VCaP (cell line): ENCODE results near the gene CHD9.
A peak's percentile ranks its signal among the peaks of the same experiment; 100 is the strongest.
"Not testable (repeated sequence)": the region's sequence is repeated elsewhere in the genome, so short reads cannot be mapped to it uniquely, and the experiment has no call there.

Experiments used
- H3K27ac ChIP-seq: fragments of 450-650 bp; 2 replicates; pipeline ENCODE4 v1.5.1; 2017
- TF ChIP-seq, protein P1 (sequence below): fragments of 450-650 bp; conservative IDR thresholded peaks from 2 replicates; pipeline ENCODE4 v1.5.1; 2017; ENCODE audit warnings: mild to moderate bottlenecking, moderate library complexity

The CHD9 gene

GRCh38 chr16:53029971-53030370 lies 24.8 kb upstream of the CHD9 start:
- no peak overlapping the region for H3K27ac ChIP-seq
- TF ChIP-seq, protein P1, sequence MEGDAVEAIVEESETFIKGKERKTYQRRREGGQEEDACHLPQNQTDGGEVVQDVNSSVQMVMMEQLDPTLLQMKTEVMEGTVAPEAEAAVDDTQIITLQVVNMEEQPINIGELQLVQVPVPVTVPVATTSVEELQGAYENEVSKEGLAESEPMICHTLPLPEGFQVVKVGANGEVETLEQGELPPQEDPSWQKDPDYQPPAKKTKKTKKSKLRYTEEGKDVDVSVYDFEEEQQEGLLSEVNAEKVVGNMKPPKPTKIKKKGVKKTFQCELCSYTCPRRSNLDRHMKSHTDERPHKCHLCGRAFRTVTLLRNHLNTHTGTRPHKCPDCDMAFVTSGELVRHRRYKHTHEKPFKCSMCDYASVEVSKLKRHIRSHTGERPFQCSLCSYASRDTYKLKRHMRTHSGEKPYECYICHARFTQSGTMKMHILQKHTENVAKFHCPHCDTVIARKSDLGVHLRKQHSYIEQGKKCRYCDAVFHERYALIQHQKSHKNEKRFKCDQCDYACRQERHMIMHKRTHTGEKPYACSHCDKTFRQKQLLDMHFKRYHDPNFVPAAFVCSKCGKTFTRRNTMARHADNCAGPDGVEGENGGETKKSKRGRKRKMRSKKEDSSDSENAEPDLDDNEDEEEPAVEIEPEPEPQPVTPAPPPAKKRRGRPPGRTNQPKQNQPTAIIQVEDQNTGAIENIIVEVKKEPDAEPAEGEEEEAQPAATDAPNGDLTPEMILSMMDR: no peak

DNA sequence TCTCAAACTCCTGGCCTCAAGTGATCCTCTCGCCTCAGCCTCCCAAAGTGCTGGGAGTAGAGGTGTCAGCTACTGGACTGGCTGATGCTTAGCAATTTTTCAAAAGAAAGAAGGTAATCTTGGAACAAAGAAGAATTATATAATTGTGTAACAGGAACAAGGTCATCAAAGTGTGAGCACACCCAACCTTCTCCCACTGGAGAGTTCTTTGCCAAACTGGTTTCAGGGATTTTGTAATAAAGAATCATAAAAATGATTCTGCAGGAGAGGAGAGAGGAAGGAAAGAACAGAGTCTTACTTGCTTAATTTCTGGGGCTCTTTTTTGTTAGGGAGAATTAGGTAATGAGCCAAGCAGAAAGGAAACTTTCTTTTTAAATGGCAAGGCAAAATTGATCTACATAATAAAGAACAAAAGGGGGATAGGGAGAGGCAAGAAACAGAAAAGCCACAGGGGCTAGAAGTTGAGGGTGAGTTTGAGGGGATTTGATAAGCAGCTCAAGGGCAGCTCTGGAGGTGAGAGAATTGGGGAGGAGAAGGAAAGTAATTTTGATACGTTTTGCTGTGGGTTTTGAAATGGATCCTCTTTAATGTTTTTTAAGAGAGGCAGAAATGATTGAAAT lies 23.4 kb upstream of the CHD9 start:
- no peak overlapping the region for H3K27ac ChIP-seq
- TF ChIP-seq, protein P1: no peak

DNA sequence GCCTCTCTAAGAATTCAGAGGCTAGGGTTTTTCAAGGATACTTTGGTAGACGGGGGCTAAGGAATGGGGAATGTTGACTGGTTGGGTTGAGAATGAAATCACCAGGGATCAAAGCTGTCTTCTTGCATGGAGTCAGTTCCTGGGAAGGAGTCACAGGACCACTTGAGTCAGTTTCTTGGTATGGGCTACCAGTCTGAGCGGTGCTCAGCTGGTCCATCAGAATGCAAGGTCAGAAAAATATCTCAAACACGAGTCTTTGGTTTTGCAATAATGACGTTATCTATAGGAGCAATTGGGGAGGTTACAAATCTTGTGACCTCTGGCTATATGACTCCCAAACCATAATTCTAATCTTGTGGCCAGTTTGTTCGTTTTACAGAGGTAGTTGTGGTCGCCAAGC lies 20.5 kb upstream of the CHD9 start:
- H3K27ac ChIP-seq: no peak overlapping the region
- TF ChIP-seq, protein P1: no peak

DNA sequence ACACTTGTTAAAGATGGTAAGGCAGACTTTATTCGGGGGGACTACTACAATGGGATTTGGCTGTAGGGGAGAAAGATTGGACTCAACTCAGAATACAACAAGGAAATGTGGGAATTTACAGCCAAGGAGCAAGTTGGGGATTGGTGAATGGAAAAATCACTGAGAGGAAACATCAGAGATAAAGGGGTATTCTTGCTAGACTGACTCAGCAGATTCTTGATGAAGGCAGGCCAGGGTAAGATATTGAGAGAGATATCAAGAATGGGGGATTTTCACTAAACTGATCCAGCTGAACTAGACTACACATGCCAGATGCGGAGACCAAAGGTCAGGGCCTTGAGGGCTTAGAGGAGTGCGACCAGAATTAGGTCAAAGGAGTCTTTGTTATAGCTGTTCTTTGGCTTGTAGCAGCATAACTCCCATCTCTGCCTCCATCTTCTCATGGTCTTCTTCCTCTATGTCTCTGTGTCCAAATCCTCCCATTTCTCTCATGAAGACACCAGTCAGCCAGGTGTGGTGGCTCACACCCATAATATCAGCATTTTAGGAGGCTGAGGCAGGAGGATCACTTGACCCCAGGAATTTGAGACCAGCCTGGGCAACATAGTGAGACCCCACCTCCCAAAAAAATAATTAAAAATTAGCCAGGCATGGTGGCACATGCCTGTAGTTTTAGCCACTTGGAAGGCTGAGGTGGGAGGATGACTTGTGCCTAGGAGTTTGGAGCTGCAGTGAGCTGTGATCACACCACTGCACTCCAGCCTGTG lies 19.4 kb upstream of the CHD9 start:
- no peak overlapping the region for H3K27ac ChIP-seq
- TF ChIP-seq, protein P1: no peak

GRCh38 chr16:53036066-53036465 lies 18.7 kb upstream of the CHD9 start:
- TF ChIP-seq, protein P1: no peak
- H3K27ac ChIP-seq: no peak overlapping the region

- H3K27ac ChIP-seq: not testable (repeated sequence)
These were observed 18.1 kb upstream of the CHD9 start for GRCh38 chr16:53036711-53037110.

GRCh38 chr16:53040788-53041187 lies 14.0 kb upstream of the CHD9 start:
- TF ChIP-seq, protein P1: no peak
- H3K27ac ChIP-seq: peak overlapping the region; percentile 60
